Head of caudate nucleus (tissue), 42 donors: Measurements from ENCODE around the gene NPEPPS.

Experiments
- DNase-seq, 42 donors: peaks; one replicate each; pipeline versions ENCODE4 v3.0.0 to v3.0.0-alpha.2; 2020 to 2021; ENCODE audit warnings: mixed read lengths in 7 of 42
- intact Hi-C: fragments of 100-400 bp; cut with DNase I; formaldehyde crosslinking; loops from one replicate; pipeline ENCODE4 v1.15.0; 2022

The NPEPPS gene

GRCh38 chr17:47621293-47622179 lies 90.6 kb downstream of the NPEPPS start:
- DNase-seq, result peak in 41 of 42 donors; percentile 21 to 86 (median 67)
- intact Hi-C loops, result no loop called here

- intact Hi-C loops, result no loop called here
- no peak for DNase-seq
Observed at GRCh38 chr17:47622180-47622549, 91.3 kb downstream of the NPEPPS start.

- DNase-seq, result no peak
Observed at GRCh38 chr17:47624727-47625068, 93.8 kb downstream of the NPEPPS start.

GRCh38 chr17:47628014-47628566 lies 97.2 kb downstream of the NPEPPS start:
- intact Hi-C loops, result no loop called here
- no peak for DNase-seq

More at GRCh38 chr17:47624727-47625068, 93.8 kb downstream of the NPEPPS start:
- intact Hi-C loops, result no loop called here

- DNase-seq, result no peak
Observed at GRCh38 chr17:47629826-47630225, 98.9 kb downstream of the NPEPPS start.

GRCh38 chr17:47630614-47631013 lies 99.7 kb downstream of the NPEPPS start:
- DNase-seq, result no peak
- intact Hi-C loops, result no loop called here

More at GRCh38 chr17:47629826-47630225, 98.9 kb downstream of the NPEPPS start:
- intact Hi-C loops, result no loop called here

GRCh38 chr17:47632991-47633390 lies 102.1 kb downstream of the NPEPPS start:
- DNase-seq, result peak in 3 of 42 donors; percentile 13 to 51 (median 30)
- intact Hi-C loops, result no loop called here

GRCh38 chr17:47633996-47634395 lies 103.1 kb downstream of the NPEPPS start:
- DNase-seq, result no peak
- intact Hi-C loops, result no loop called here

GRCh38 chr17:47634870-47635269 lies 104.0 kb downstream of the NPEPPS start:
- no peak for DNase-seq
- intact Hi-C loops, result no loop called here

GRCh38 chr17:47635734-47636133 lies 104.8 kb downstream of the NPEPPS start:
- intact Hi-C loops, result no loop called here
- DNase-seq, result no peak

- no peak for DNase-seq
- intact Hi-C loops, result no loop called here
Observed at GRCh38 chr17:47636273-47637030, 105.5 kb downstream of the NPEPPS start.

GRCh38 chr17:47638903-47639302 lies 108.0 kb downstream of the NPEPPS start:
- no peak for DNase-seq
- intact Hi-C loops, result no loop called here

- intact Hi-C loops, result no loop called here
- no peak for DNase-seq
Observed at GRCh38 chr17:47640076-47640475, 109.2 kb downstream of the NPEPPS start.

- no peak for DNase-seq
- intact Hi-C loops, result no loop called here
Observed at GRCh38 chr17:47641202-47641601, 110.3 kb downstream of the NPEPPS start.

GRCh38 chr17:47643116-47643515 lies 112.2 kb downstream of the NPEPPS start:
- intact Hi-C loops, result no loop called here
- DNase-seq, result no peak

- intact Hi-C loops, result no loop called here
- DNase-seq, result peak in 1 of 42 donors; percentile 42
Observed at GRCh38 chr17:47644324-47644723, 113.4 kb downstream of the NPEPPS start.

GRCh38 chr17:47649153-47649971 lies 118.5 kb downstream of the NPEPPS start, which contains the start of gene KPNB1:
TSS of gene KPNB1 (plus strand) at chr17:47649919. CDS start at chr17:47650245, 326 bp downstream.
- intact Hi-C loops, result no loop called here
- DNase-seq, result peak; percentile 98 to 100 (median 100)

GRCh38 chr17:47649972-47650524 lies 119.1 kb downstream of the NPEPPS start:
- intact Hi-C loops, result no loop called here
- peak in 3 of 42 donors; percentile 4 to 64 (median 18) for DNase-seq
